Testis (tissue), 2 donors: ENCODE results near the gene ASXL2.

Source experiments
- POLR2A ChIP-seq: fragments of 450-650 bp; IDR thresholded peaks from one replicate; pipeline ENCODE4 v1.6.1; 2017; ENCODE audit warnings: antibody characterized with exemption, mild to moderate bottlenecking, moderate library complexity
- TF ChIP-seq, protein P1 (sequence below), 3 experiments: fragments of 450-650 bp in 2 of 3; fragments of 200-600 bp in 1 of 3; sonication (generic) in 1 of 3; IDR thresholded peaks; one replicate each; pipeline ENCODE4 v1.5.1; 2016 to 2019; ENCODE audit warnings: antibody characterized with exemption in 3 of 3, mild to moderate bottlenecking in 2 of 3, moderate library complexity in 1 of 3

- TF ChIP-seq, protein P1, sequence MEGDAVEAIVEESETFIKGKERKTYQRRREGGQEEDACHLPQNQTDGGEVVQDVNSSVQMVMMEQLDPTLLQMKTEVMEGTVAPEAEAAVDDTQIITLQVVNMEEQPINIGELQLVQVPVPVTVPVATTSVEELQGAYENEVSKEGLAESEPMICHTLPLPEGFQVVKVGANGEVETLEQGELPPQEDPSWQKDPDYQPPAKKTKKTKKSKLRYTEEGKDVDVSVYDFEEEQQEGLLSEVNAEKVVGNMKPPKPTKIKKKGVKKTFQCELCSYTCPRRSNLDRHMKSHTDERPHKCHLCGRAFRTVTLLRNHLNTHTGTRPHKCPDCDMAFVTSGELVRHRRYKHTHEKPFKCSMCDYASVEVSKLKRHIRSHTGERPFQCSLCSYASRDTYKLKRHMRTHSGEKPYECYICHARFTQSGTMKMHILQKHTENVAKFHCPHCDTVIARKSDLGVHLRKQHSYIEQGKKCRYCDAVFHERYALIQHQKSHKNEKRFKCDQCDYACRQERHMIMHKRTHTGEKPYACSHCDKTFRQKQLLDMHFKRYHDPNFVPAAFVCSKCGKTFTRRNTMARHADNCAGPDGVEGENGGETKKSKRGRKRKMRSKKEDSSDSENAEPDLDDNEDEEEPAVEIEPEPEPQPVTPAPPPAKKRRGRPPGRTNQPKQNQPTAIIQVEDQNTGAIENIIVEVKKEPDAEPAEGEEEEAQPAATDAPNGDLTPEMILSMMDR (IDR thresholded peaks at IDR 0.05) = no peak
- no peak for TF ChIP-seq POLR2A
Measured at GRCh38 chr2:25903216-25903776, 25.0 kb upstream of the ASXL2 start.
